Naive B cell (primary cell): Measurements from ENCODE around the gene YIF1B. TPM values are rescaled to one million over a fixed set of nuclear protein-coding genes. Genes with fewer than 3 reads are reported as not detected.

Experiments
- ATAC-seq, 2 donors: fragments of 150-1000 bp; cut with Tn5 transposase; 2 replicates each; pipeline ENCODE4 v1.10.0; 2021; ENCODE audit warnings: low read depth in 2 of 2, mild to moderate bottlenecking in 2 of 2, moderate library complexity in 2 of 2
- DNase-seq: peaks from one replicate; pipeline ENCODE4 v3.0.0; 2022
- H3K27ac Mint-ChIP-seq, 6 donors: one replicate each; pipeline ENCODE4 v1.8.0; 2020 to 2022; ENCODE audit warnings: mild to moderate bottlenecking in 6 of 6, mixed read lengths in 6 of 6, moderate library complexity in 5 of 6, inconsistent platforms in 2 of 6
- H3K27me3 Mint-ChIP-seq, 3 donors: one replicate each; pipeline ENCODE4 v1.8.0; 2021 to 2022; ENCODE audit warnings: mixed read lengths in 3 of 3, mild to moderate bottlenecking in 1 of 3
- H3K36me3 Mint-ChIP-seq, 2 donors: one replicate each; pipeline ENCODE4 v1.8.0; 2020 to 2022; ENCODE audit warnings: mixed read lengths in 2 of 2, inconsistent platforms in 1 of 2, mild to moderate bottlenecking in 1 of 2
- H3K4me1 Mint-ChIP-seq, 3 donors: one replicate each; pipeline ENCODE4 v1.8.0; 2020 to 2022; ENCODE audit warnings: mixed read lengths in 3 of 3, inconsistent platforms in 1 of 3, mild to moderate bottlenecking in 1 of 3, moderate library complexity in 1 of 3
- H3K4me3 Mint-ChIP-seq, 8 donors: one replicate each; pipeline ENCODE4 v1.8.0; 2020 to 2022; ENCODE audit warnings: mild to moderate bottlenecking in 8 of 8, mixed read lengths in 8 of 8, moderate library complexity in 8 of 8, inconsistent platforms in 2 of 8
- H3K9me3 Mint-ChIP-seq, 7 donors: one replicate each; pipeline ENCODE4 v1.8.0; 2020 to 2022; ENCODE audit warnings: mixed read lengths in 7 of 7, mild to moderate bottlenecking in 5 of 7, inconsistent platforms in 2 of 7, moderate library complexity in 1 of 7
- polyA plus RNA-seq, 6 donors: library from polyadenylated mRNA; unstranded; fragments of 300-500 nt; fragmentation: Illumina TruSeq; gene quantifications; one replicate each; pipeline ENCODE4 v1.2.3, GENCODE V29; 2021; ENCODE audit warnings: low read depth in 6 of 6

YIF1B gene
- polyA plus RNA-seq, 6 donors from 2014 or later = 19.7 to 33.4 (median 23.2) TPM

- H3K4me1 Mint-ChIP-seq = peaks cover 5 to 26% (median 15%) of the 10 kb centered on the region in 3 donors
- no peaks in the 10 kb centered on the region for H3K27me3 Mint-ChIP-seq
- peak overlapping the region in 1 of 8 donors; percentile 53 for H3K4me3 Mint-ChIP-seq
- peaks cover 0 to 6% of the 10 kb centered on the region in 2 donors for H3K36me3 Mint-ChIP-seq
- peak overlapping the region in 1 of 6 donors; percentile 18 for H3K27ac Mint-ChIP-seq
- no peaks in the 10 kb centered on the region for H3K9me3 Mint-ChIP-seq
- DNase-seq (no peak), ATAC-seq (no peak)
Measured at GRCh38 chr19:38287604-38288003, 28.1 kb downstream of the YIF1B start.

- Mint-ChIP-seq H3K27me3 (no peaks in the 10 kb centered on the region), H3K4me3 (no peak overlapping the region), H3K27ac (peak overlapping the region in 2 of 6 donors; percentile 25 to 76), H3K36me3 (no peaks in the 10 kb centered on the region), H3K9me3 (no peaks in the 10 kb centered on the region), H3K4me1 (peaks cover 13 to 36% (median 27%) of the 10 kb centered on the region in 3 donors)
- DNase-seq = no peak
- ATAC-seq = no peak
Measured at GRCh38 chr19:38285567-38285966, 30.2 kb downstream of the YIF1B start.

- peaks cover 13 to 43% (median 27%) of the 10 kb centered on the region in 3 donors for H3K4me1 Mint-ChIP-seq
Measured at GRCh38 chr19:38284422-38284821, 31.3 kb downstream of the YIF1B start.

GRCh38 chr19:38283271-38283670, 32.5 kb downstream of the YIF1B start:
- peak overlapping the region in 2 of 6 donors; percentile 41 to 76 for H3K27ac Mint-ChIP-seq
- H3K9me3 Mint-ChIP-seq = no peaks in the 10 kb centered on the region
- H3K27me3 Mint-ChIP-seq = no peaks in the 10 kb centered on the region
- no peaks in the 10 kb centered on the region for H3K36me3 Mint-ChIP-seq
- ATAC-seq = no peak
- no peak for DNase-seq
- H3K4me1 Mint-ChIP-seq = peaks cover 13 to 43% (median 27%) of the 10 kb centered on the region in 3 donors
- no peak overlapping the region for H3K4me3 Mint-ChIP-seq

More at GRCh38 chr19:38284422-38284821, 31.3 kb downstream of the YIF1B start:
- peak overlapping the region in 6 of 8 donors; percentile 0 to 81 (median 24) for H3K4me3 Mint-ChIP-seq
- H3K27me3 Mint-ChIP-seq = no peaks in the 10 kb centered on the region
- ATAC-seq = peak; percentile 65 to 74
- no peaks in the 10 kb centered on the region for H3K36me3 Mint-ChIP-seq
- H3K9me3 Mint-ChIP-seq = no peaks in the 10 kb centered on the region
- DNase-seq = peak; percentile 9
- H3K27ac Mint-ChIP-seq = peak overlapping the region; percentile 76 to 96 (median 94)

- Mint-ChIP-seq H3K4me3 (no peak overlapping the region), H3K36me3 (no peaks in the 10 kb centered on the region), H3K4me1 (peaks cover 13 to 43% (median 27%) of the 10 kb centered on the region in 3 donors), H3K9me3 (no peaks in the 10 kb centered on the region), H3K27ac (peak overlapping the region in 5 of 6 donors; percentile 71 to 80 (median 72)), H3K27me3 (no peaks in the 10 kb centered on the region)
- ATAC-seq (no peak), DNase-seq (no peak)
Measured at GRCh38 chr19:38281811-38282566, 33.8 kb downstream of the YIF1B start.

GRCh38 chr19:38280030-38280921, 35.5 kb downstream of the YIF1B start:
- no peak overlapping the region for H3K4me3 Mint-ChIP-seq
- no peaks in the 10 kb centered on the region for H3K36me3 Mint-ChIP-seq
- ATAC-seq (no peak), DNase-seq (no peak)
- H3K27ac Mint-ChIP-seq = peak overlapping the region in 2 of 6 donors; percentile 26 to 75
- no peaks in the 10 kb centered on the region for H3K9me3 Mint-ChIP-seq
- peaks cover 13 to 38% (median 21%) of the 10 kb centered on the region in 3 donors for H3K4me1 Mint-ChIP-seq
- H3K27me3 Mint-ChIP-seq = no peaks in the 10 kb centered on the region

- peaks cover 8 to 23% (median 15%) of the 10 kb centered on the region in 3 donors for H3K4me1 Mint-ChIP-seq
- no peaks in the 10 kb centered on the region for H3K9me3 Mint-ChIP-seq
- no peak for ATAC-seq
- H3K27ac Mint-ChIP-seq = no peak overlapping the region
- H3K4me3 Mint-ChIP-seq = no peak overlapping the region
- no peaks in the 10 kb centered on the region for H3K27me3 Mint-ChIP-seq
- H3K36me3 Mint-ChIP-seq = no peaks in the 10 kb centered on the region
- DNase-seq = no peak
Measured at GRCh38 chr19:38278751-38279150, 37.0 kb downstream of the YIF1B start.

GRCh38 chr19:38277969-38278680, 37.6 kb downstream of the YIF1B start:
- peak overlapping the region in 1 of 6 donors; percentile 44 for H3K27ac Mint-ChIP-seq
- ATAC-seq (no peak), DNase-seq (no peak)
- no peaks in the 10 kb centered on the region for H3K36me3 Mint-ChIP-seq
- H3K27me3 Mint-ChIP-seq = no peaks in the 10 kb centered on the region
- no peak overlapping the region for H3K4me3 Mint-ChIP-seq
- H3K4me1 Mint-ChIP-seq = peaks cover 8 to 22% (median 21%) of the 10 kb centered on the region in 3 donors
- H3K9me3 Mint-ChIP-seq = no peaks in the 10 kb centered on the region

GRCh38 chr19:38277549-38277948, 38.2 kb downstream of the YIF1B start:
- Mint-ChIP-seq H3K4me3 (no peak overlapping the region), H3K9me3 (no peaks in the 10 kb centered on the region), H3K27me3 (no peaks in the 10 kb centered on the region), H3K4me1 (peaks cover 8 to 20% (median 19%) of the 10 kb centered on the region in 3 donors), H3K27ac (no peak overlapping the region), H3K36me3 (no peaks in the 10 kb centered on the region)
- ATAC-seq (no peak), DNase-seq (no peak)

GRCh38 chr19:38276942-38277517, 38.7 kb downstream of the YIF1B start:
- H3K27me3 Mint-ChIP-seq = no peaks in the 10 kb centered on the region
- DNase-seq (no peak), ATAC-seq (no peak)
- peak overlapping the region in 1 of 8 donors; percentile 20 for H3K4me3 Mint-ChIP-seq
- no peaks in the 10 kb centered on the region for H3K9me3 Mint-ChIP-seq
- H3K4me1 Mint-ChIP-seq = peaks cover 10 to 19% (median 16%) of the 10 kb centered on the region in 3 donors
- no peaks in the 10 kb centered on the region for H3K36me3 Mint-ChIP-seq
- H3K27ac Mint-ChIP-seq = peak overlapping the region in 1 of 6 donors; percentile 69

GRCh38 chr19:38274739-38275138, 41.0 kb downstream of the YIF1B start:
- H3K36me3 Mint-ChIP-seq = no peaks in the 10 kb centered on the region
- no peaks in the 10 kb centered on the region for H3K9me3 Mint-ChIP-seq
- H3K4me3 Mint-ChIP-seq = no peak overlapping the region
- DNase-seq = no peak
- no peak overlapping the region for H3K27ac Mint-ChIP-seq
- ATAC-seq = no peak
- H3K4me1 Mint-ChIP-seq = peaks cover 12 to 19% (median 16%) of the 10 kb centered on the region in 3 donors
- H3K27me3 Mint-ChIP-seq = no peaks in the 10 kb centered on the region

- no peaks in the 10 kb centered on the region for H3K27me3 Mint-ChIP-seq
- peak overlapping the region in 2 of 6 donors; percentile 5 to 72 for H3K27ac Mint-ChIP-seq
- no peak for DNase-seq
- no peaks in the 10 kb centered on the region for H3K9me3 Mint-ChIP-seq
- peaks cover 16 to 19% (median 19%) of the 10 kb centered on the region in 3 donors for H3K4me1 Mint-ChIP-seq
- H3K36me3 Mint-ChIP-seq = no peaks in the 10 kb centered on the region
- no peak overlapping the region for H3K4me3 Mint-ChIP-seq
- ATAC-seq = no peak
Measured at GRCh38 chr19:38273499-38273898, 42.2 kb downstream of the YIF1B start.
